KMS-11 (cell line): Measurements from ENCODE around the gene ITGA1.

Experiments
- H2AFZ ChIP-seq: fragments of 200-600 bp; sonication (generic); 2 replicates; pipeline ENCODE4 v1.6.1; 2016; ENCODE audit warnings: antibody characterized with exemption, mixed run types, low read depth
- H3K27ac ChIP-seq: fragments of 200-600 bp; sonication (generic); 2 replicates; pipeline ENCODE4 v1.6.1; 2016; ENCODE audit warnings: mild to moderate bottlenecking, mixed run types
- H3K27me3 ChIP-seq: fragments of 200-600 bp; sonication (generic); 2 replicates; pipeline ENCODE4 v1.6.1; 2017; ENCODE audit warnings: mild to moderate bottlenecking, low read depth, mixed run types, moderate library complexity; ENCODE audit not compliant: insufficient read depth
- H3K36me3 ChIP-seq: fragments of 200-600 bp; sonication (generic); 2 replicates; pipeline ENCODE4 v1.6.1; 2017; ENCODE audit warnings: mild to moderate bottlenecking, mixed run types; ENCODE audit not compliant: insufficient read depth
- H3K4me1 ChIP-seq: fragments of 200-600 bp; sonication (generic); 2 replicates; pipeline ENCODE4 v1.6.1; 2016; ENCODE audit warnings: mild to moderate bottlenecking, low read depth, mixed run types; ENCODE audit not compliant: poor library complexity, severe bottlenecking
- H3K4me2 ChIP-seq: fragments of 200-600 bp; sonication (generic); 2 replicates; pipeline ENCODE4 v1.7.0; 2016; ENCODE audit warnings: mild to moderate bottlenecking, mixed run types
- H3K4me3 ChIP-seq: fragments of 200-600 bp; sonication (generic); IDR thresholded peaks from 2 replicates; pipeline ENCODE4 v1.6.1; 2017; ENCODE audit warnings: low read depth, low read length, mixed read lengths; ENCODE audit not compliant: insufficient read depth
- H3K79me2 ChIP-seq: fragments of 200-600 bp; sonication (generic); 2 replicates; pipeline ENCODE4 v1.6.1; 2016; ENCODE audit warnings: low read depth, mixed run types; ENCODE audit not compliant: insufficient read depth
- H3K9ac ChIP-seq: fragments of 200-600 bp; sonication (generic); 2 replicates; pipeline ENCODE4 v1.6.1; 2016; ENCODE audit warnings: mild to moderate bottlenecking, mixed run types
- H4K20me1 ChIP-seq: fragments of 200-600 bp; sonication (generic); 2 replicates; pipeline ENCODE4 v1.6.1; 2016; ENCODE audit warnings: mild to moderate bottlenecking, mixed run types; ENCODE audit not compliant: insufficient read depth
- CTCF ChIP-seq: fragments of 200-600 bp; sonication (generic); conservative IDR thresholded peaks from 2 replicates; pipeline ENCODE4 v1.6.1; 2017; ENCODE audit warnings: low read depth, mild to moderate bottlenecking, antibody characterized with exemption, low read length, moderate library complexity, mixed read lengths

Gene ITGA1

GRCh38 chr5:52759331-52759730 lies 28.4 kb upstream of the ITGA1 start:
- no peak overlapping the region for H3K27ac ChIP-seq
- H3K27me3 ChIP-seq: no peaks in the 10 kb centered on the region
- no peak overlapping the region for H3K9ac ChIP-seq
- no peaks in the 10 kb centered on the region for H3K79me2 ChIP-seq
- H4K20me1 ChIP-seq: no peaks in the 10 kb centered on the region
- H3K36me3 ChIP-seq: no peaks in the 10 kb centered on the region
- H2AFZ ChIP-seq: no peak overlapping the region
- H3K4me1 ChIP-seq: no peaks in the 10 kb centered on the region
- TF ChIP-seq CTCF: no peak
- H3K4me3 ChIP-seq: no peak overlapping the region
- H3K4me2 ChIP-seq: no peak overlapping the region

- Histone ChIP-seq H2AFZ (no peak overlapping the region), H3K27ac (no peak overlapping the region), H3K9ac (no peak overlapping the region), H3K4me3 (no peak overlapping the region), H3K4me1 (no peaks in the 10 kb centered on the region), H3K79me2 (no peaks in the 10 kb centered on the region), H3K4me2 (no peak overlapping the region), H3K36me3 (no peaks in the 10 kb centered on the region), H3K27me3 (no peaks in the 10 kb centered on the region), H4K20me1 (no peaks in the 10 kb centered on the region)
- no peak for TF ChIP-seq CTCF
These were observed 26.9 kb upstream of the ITGA1 start for GRCh38 chr5:52760695-52761366.

GRCh38 chr5:52767217-52767743 lies 20.4 kb upstream of the ITGA1 start:
- Histone ChIP-seq H4K20me1 (no peaks in the 10 kb centered on the region), H3K4me2 (no peak overlapping the region), H3K27me3 (no peaks in the 10 kb centered on the region), H2AFZ (no peak overlapping the region), H3K27ac (no peak overlapping the region), H3K36me3 (no peaks in the 10 kb centered on the region), H3K4me3 (no peak overlapping the region), H3K4me1 (peaks cover 15% of the 10 kb centered on the region), H3K9ac (no peak overlapping the region), H3K79me2 (no peaks in the 10 kb centered on the region)
- TF ChIP-seq CTCF: no peak

- H3K27me3 ChIP-seq: no peaks in the 10 kb centered on the region
- H2AFZ ChIP-seq: no peak overlapping the region
- no peaks in the 10 kb centered on the region for H3K79me2 ChIP-seq
- H3K36me3 ChIP-seq: no peaks in the 10 kb centered on the region
- no peak overlapping the region for H3K4me2 ChIP-seq
- no peak overlapping the region for H3K27ac ChIP-seq
- H3K4me3 ChIP-seq: no peak overlapping the region
- no peak for TF ChIP-seq CTCF
- H3K9ac ChIP-seq: no peak overlapping the region
- no peaks in the 10 kb centered on the region for H4K20me1 ChIP-seq
- H3K4me1 ChIP-seq: peaks cover 18% of the 10 kb centered on the region
These were observed 19.8 kb upstream of the ITGA1 start for GRCh38 chr5:52767766-52768480.
